Measurements from ENCODE around the gene SASS6. TPM values are rescaled to one million over a fixed set of nuclear protein-coding genes. Genes with fewer than 3 reads are reported as not detected.

The SASS6 gene
- total and polyA plus RNA-seq, 8 donors, result 0.87 to 6.1 (median 2.7) TPM

- Histone ChIP-seq H3K27ac (no peak overlapping the region), H3K4me1 (no peaks in the 10 kb centered on the region), H3K27me3 (no peaks in the 10 kb centered on the region), H3K4me3 (no peak overlapping the region), H3K36me3 (peaks cover 13 to 70% (median 58%) of the 10 kb centered on the region in 4 donors), H3K9me3 (no peaks in the 10 kb centered on the region)
- no peak for TF ChIP-seq POLR2AphosphoS5 (IDR thresholded peaks at IDR 0.05)
- TF ChIP-seq CTCF (IDR thresholded peaks at IDR 0.05), result no peak
- no peak for TF ChIP-seq EP300 (IDR thresholded peaks at IDR 0.05)
- no peak for TF ChIP-seq POLR2A (IDR thresholded peaks at IDR 0.05)
- intact Hi-C loops (cut with DNase I; ENCODE audit: low total_unique reads), result no loop called here
- DNase-seq, result no peak
- 81 to 90% (median 86%) methylated on average over 2 of the region's 2 CpGs for WGBS, 5 donors
These were observed 31.2 kb downstream of the SASS6 start for GRCh38 chr1:100101564-100101963.

GRCh38 chr1:100100202-100100601 lies 32.5 kb downstream of the SASS6 start:
- no peak for DNase-seq
- Histone ChIP-seq H3K9me3 (no peaks in the 10 kb centered on the region), H3K4me1 (no peaks in the 10 kb centered on the region), H3K27me3 (no peaks in the 10 kb centered on the region), H3K27ac (no peak overlapping the region), H3K4me3 (no peak overlapping the region), H3K36me3 (peaks cover 11 to 66% (median 48%) of the 10 kb centered on the region in 4 donors)
- whole genome bisulfite sequencing, 5 donors, result 66 to 79% (median 69%) methylated on average over 1 of the region's 1 CpG
- intact Hi-C loops (cut with DNase I; ENCODE audit: low total_unique reads), result no loop called here
- TF ChIP-seq EP300 (IDR thresholded peaks at IDR 0.05) (no peak), POLR2AphosphoS5 (IDR thresholded peaks at IDR 0.05) (no peak), POLR2A (IDR thresholded peaks at IDR 0.05) (no peak), CTCF (IDR thresholded peaks at IDR 0.05) (no peak)

GRCh38 chr1:100090471-100090870 lies 42.3 kb downstream of the SASS6 start:
- intact Hi-C loops (cut with DNase I; ENCODE audit: low total_unique reads), result no loop called here
- no peaks in the 10 kb centered on the region for H3K4me1 ChIP-seq

GRCh38 chr1:100089082-100089481 lies 43.6 kb downstream of the SASS6 start:
- H3K27me3 ChIP-seq, result no peaks in the 10 kb centered on the region
- H3K27ac ChIP-seq, result no peak overlapping the region
- no peaks in the 10 kb centered on the region for H3K9me3 ChIP-seq
- H3K4me1 ChIP-seq, result no peaks in the 10 kb centered on the region
- no peak for DNase-seq
- WGBS, 5 donors, result 88 to 94% (median 93%) methylated on average over 1 of the region's 1 CpG
- intact Hi-C loops (cut with DNase I; ENCODE audit: low total_unique reads), result no loop called here
- H3K36me3 ChIP-seq, result peaks cover 0 to 28% (median 18%) of the 10 kb centered on the region in 4 donors
- H3K4me3 ChIP-seq, result no peak overlapping the region
- no peak for TF ChIP-seq POLR2A (IDR thresholded peaks at IDR 0.05)
- no peak for TF ChIP-seq CTCF (IDR thresholded peaks at IDR 0.05)
- no peak for TF ChIP-seq EP300 (IDR thresholded peaks at IDR 0.05)
- TF ChIP-seq POLR2AphosphoS5 (IDR thresholded peaks at IDR 0.05), result no peak

More at GRCh38 chr1:100090471-100090870, 42.3 kb downstream of the SASS6 start:
- Histone ChIP-seq H3K4me3 (no peak overlapping the region), H3K27ac (no peak overlapping the region), H3K9me3 (no peaks in the 10 kb centered on the region), H3K27me3 (no peaks in the 10 kb centered on the region), H3K36me3 (peaks cover 0 to 29% (median 21%) of the 10 kb centered on the region in 4 donors)
- 90 to 96% (median 93%) methylated on average over 3 of the region's 3 CpGs for WGBS, 5 donors
- DNase-seq, result no peak
- TF ChIP-seq EP300 (IDR thresholded peaks at IDR 0.05), result no peak
- no peak for TF ChIP-seq POLR2AphosphoS5 (IDR thresholded peaks at IDR 0.05)
- TF ChIP-seq POLR2A (IDR thresholded peaks at IDR 0.05), result no peak
- no peak for TF ChIP-seq CTCF (IDR thresholded peaks at IDR 0.05)

Data from stomach (tissue), 9 donors.